Omental fat pad (tissue), 4 donors: ENCODE data around the gene SFXN5. TPM values are rescaled to one million over a fixed set of nuclear protein-coding genes. Genes with fewer than 3 reads are reported as not detected.

Experiments used
- ATAC-seq: fragments of 150-250 bp; one replicate; pipeline ENCODE4 v1.9.1; 2016; ENCODE audit warnings: mild to moderate bottlenecking, moderate library complexity; ENCODE audit not compliant: low FRiP score
- DNase-seq: peaks from one replicate; pipeline ENCODE4 v3.0.0-alpha.2; 2019; ENCODE audit warnings: low spot score
- total RNA-seq, 4 donors: library from RNA; depleted of rRNA; stranded (reverse); fragments of >200 nt; gene quantifications; one replicate each; pipeline ENCODE4 v1.1.0, GENCODE V29; 2016
- TF ChIP-seq, protein P1 (sequence below), 3 donors: fragments of 450-650 bp; IDR thresholded peaks; one replicate each; pipeline ENCODE4 v1.5.1; 2016 to 2017; ENCODE audit warnings: antibody characterized with exemption in 3 of 3, mild to moderate bottlenecking in 3 of 3, moderate library complexity in 2 of 3

The SFXN5 gene
- total RNA-seq, 4 donors from 2014 or later = 5.1 to 15.6 (median 9.4) TPM

DNA sequence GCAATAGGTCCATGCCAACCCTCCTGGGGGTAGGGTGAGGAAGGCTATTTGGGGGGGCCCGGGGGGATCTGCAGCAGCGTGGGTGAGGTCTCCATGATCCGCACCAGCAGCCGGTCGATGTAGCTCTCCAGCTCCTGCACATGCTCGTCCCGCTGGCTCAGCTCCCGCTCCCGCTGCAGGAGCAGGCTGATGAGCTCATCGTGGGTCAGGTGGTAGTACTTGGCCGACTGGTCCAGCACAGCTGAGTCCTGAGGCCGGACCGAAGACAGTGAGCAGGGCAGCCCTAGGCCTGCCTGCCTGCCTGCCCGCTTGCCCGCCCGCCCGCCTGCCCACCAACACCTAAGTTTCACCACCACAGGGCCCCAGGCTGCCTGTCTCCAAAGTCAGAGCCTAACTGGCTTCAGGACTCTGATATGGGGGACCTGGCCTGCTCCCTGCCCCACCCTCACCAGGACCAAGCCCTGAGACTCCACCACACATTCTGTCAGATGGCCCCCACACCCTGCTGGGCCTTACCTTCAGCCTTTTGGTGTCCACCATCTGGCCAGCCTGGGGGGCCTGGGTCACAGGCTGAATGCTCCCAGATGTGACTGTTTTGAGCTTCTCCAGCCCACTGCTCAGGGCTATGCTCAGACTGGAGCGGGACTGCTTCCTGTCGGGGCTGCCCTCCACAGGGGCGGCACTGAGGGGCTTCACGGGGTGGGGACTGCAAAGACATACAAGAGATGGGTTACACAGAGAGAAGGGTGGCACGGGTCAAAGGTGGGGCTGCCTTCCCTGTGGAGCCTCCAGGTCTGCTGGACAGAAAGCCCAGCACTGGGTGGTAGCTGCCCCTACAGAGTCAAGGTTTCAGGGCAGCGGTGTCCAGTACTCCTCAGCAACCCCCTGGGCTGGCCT, 4.2 kb upstream of the SFXN5 start:
- ATAC-seq (no peak), DNase-seq (no peak)
- TF ChIP-seq, protein P1, sequence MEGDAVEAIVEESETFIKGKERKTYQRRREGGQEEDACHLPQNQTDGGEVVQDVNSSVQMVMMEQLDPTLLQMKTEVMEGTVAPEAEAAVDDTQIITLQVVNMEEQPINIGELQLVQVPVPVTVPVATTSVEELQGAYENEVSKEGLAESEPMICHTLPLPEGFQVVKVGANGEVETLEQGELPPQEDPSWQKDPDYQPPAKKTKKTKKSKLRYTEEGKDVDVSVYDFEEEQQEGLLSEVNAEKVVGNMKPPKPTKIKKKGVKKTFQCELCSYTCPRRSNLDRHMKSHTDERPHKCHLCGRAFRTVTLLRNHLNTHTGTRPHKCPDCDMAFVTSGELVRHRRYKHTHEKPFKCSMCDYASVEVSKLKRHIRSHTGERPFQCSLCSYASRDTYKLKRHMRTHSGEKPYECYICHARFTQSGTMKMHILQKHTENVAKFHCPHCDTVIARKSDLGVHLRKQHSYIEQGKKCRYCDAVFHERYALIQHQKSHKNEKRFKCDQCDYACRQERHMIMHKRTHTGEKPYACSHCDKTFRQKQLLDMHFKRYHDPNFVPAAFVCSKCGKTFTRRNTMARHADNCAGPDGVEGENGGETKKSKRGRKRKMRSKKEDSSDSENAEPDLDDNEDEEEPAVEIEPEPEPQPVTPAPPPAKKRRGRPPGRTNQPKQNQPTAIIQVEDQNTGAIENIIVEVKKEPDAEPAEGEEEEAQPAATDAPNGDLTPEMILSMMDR (IDR thresholded peaks at IDR 0.05) = no peak

DNA sequence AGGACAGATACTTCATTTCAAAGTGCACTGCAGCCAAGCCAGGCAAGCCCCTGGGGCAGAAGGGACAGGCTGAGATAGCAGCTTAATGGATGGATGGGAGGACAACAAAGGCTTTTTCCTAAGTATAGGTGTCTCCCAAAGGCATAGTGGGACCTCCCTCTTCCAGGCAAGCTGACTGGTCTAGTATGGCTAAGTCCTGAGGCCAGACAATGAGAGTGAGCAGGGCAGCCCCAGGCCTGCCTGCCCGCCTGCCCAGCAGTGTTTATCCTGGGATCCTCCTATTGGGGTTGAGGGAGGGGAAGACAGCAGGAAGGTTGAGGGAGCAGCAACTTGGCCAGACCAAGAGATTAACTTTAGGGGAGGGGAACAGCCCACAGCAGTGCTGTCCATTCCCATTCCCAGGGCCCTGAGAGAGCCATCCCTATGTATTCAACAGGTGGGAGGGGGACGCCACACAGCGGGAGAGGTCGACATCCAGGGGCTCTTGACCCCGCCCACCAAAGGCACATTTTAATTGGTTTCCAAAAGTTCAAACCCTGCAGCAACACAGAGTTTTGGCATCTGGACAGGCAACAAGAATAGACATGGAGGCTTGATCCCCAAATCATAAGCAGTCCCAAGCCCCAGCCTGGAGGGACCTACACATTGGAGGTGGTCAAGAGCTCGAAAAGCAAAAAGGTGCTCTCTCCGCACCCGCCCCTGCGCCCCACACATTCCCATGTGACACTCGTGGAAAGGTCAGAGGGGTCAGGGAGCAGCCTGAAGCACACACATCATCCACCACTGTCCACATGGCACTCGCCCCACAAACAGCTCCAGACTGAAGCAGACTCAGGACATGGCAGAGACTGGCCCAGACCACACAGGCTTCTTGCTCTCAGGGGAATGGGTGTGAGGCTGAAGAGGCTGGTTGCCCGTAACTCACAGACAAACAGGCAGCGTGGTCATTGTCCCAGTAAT, 2.9 kb upstream of the SFXN5 start:
- ATAC-seq (no peak), DNase-seq (no peak)
- TF ChIP-seq, protein P1 (IDR thresholded peaks at IDR 0.05) = no peak

DNA sequence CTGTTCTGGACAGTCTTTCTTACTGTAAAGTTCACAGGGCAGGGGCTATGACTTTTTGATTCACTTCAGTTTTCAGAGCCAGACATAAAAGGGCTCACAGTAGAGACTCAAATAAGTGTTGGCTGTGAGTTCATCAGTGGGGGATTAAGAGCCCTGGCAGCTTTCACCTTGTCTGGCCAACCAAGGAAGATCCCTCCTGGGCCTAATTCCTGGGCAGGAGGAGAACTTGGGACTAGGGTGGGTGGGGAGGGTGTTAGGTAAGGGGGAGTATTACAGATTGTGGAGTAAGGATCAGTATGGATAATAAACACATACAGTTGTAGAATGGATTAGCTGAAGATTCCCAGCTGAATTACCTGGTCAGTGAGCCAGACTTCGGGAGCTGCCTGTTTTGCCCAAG, 904 bp upstream of the SFXN5 start:
- TF ChIP-seq, protein P1 (IDR thresholded peaks at IDR 0.05) = no peak
- DNase-seq (no peak), ATAC-seq (no peak)

- DNase-seq (no peak), ATAC-seq (no peak)
- TF ChIP-seq, protein P1 (IDR thresholded peaks at IDR 0.05) = no peak
These were observed 550 bp upstream of the SFXN5 start for GRCh38 chr2:73072129-73072395.

- TF ChIP-seq, protein P1 (IDR thresholded peaks at IDR 0.05) = no peak
- DNase-seq = no peak
- peak; percentile 48 for ATAC-seq
These were observed 711 bp downstream of the SFXN5 start for GRCh38 chr2:73070643-73071359.

GRCh38 chr2:73069855-73070642, 1.5 kb downstream of the SFXN5 start:
- TF ChIP-seq, protein P1 (IDR thresholded peaks at IDR 0.05) = no peak
- ATAC-seq (no peak), DNase-seq (no peak)
